ENCODE results near the gene RAD51B. TPM values are rescaled to one million over a fixed set of nuclear protein-coding genes. Genes with fewer than 3 reads are reported as not detected.

Gene RAD51B
- total and polyA plus RNA-seq, 9 of the 15 experiments (the other 6 are each of a cell fraction or from before 2014, with no cell fraction given), result 8.5 to 17.3 (median 11.3) TPM

DNA sequence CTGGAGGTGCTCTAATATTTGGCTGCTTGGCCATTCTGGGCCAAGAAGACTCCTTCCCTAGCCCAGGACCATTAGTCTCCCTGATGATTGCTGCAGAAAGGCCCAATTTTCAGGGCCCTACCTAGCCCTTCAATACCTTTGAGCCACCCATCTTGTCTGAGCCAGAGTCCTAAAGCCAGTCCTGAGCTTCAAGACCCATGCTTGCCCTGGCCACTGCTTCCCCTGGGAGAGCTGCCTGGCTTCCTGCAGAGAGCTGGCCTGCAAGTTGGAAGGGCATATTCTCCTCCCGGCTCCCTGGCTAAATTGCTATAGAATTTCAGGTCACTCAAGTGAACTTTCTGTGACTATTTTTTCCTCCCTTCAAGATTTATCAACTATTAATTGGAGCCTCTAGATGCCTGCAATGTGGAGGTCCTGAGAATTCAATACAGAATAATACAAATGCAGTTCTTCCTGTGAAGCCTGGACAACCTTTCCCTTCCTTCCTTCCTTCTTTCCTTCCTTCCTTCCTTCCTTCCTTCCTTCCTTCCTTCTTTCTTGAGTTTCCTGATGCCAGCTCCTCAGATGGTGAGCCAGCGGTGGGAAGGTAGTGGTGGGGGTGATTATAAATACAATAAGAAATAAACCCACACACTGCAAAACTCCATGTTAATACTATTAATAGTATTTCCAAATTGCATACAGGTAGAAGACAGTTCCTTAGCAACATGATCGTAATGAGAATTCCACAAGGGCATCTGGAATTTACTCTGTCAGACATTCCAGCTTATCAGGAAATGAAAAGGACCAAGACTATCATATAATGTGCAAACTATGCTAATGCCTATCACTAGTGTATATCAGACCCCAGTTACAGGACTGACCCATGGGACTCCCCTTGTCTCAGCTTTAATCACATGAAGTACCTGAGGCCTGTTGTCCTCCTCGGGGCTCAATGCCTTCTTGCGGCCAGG is 865.2 kb downstream of the RAD51B start:
- FAIRE-seq (no peak), ATAC-seq (no peak), DNase-seq (ENCODE audit: extremely low read depth in 1 of 4, low spot score in 3 of 4) (no peak)
- Histone ChIP-seq H3K4me1 (replicated peaks in 1 of 2; ENCODE audit: control insufficient read depth in 2 of 2, insufficient read depth in 2 of 2, low read length in 2 of 2) (peaks cover 0 to 15% of the 10 kb centered on the region in 2 experiments; a peak in 3 of 5 replicates), H3K9me1 (ENCODE audit: control insufficient read depth, insufficient read depth, low read length) (no peaks in the 10 kb centered on the region), H3K4me2 (ENCODE audit: insufficient read depth, low read length) (no peak overlapping the region), H3K79me2 (ENCODE audit: control insufficient read depth, insufficient read depth, low read length) (no peaks in the 10 kb centered on the region), H3K9me3 (replicated peaks; ENCODE audit: control insufficient read depth, insufficient read depth, low read depth, low read length) (no peaks in the 10 kb centered on the region), H3K9ac (ENCODE audit: insufficient read depth in 1 of 2, low read depth in 2 of 2, low read length in 2 of 2) (no peak overlapping the region), H3K4me3 (no peak overlapping the region), H3K27me3 (ENCODE audit: control insufficient read depth in 2 of 2, insufficient read depth in 2 of 2, low read length in 2 of 2) (peaks cover 0 to 7% of the 10 kb centered on the region in 2 experiments; a peak in 1 of 5 replicates), H3K27ac (ENCODE audit: extremely low read depth, low read depth, low read length) (no peak overlapping the region), H2AFZ (ENCODE audit: low read depth, low read length) (no peak overlapping the region), H3K36me3 (ENCODE audit: control insufficient read depth, insufficient read depth, low read length) (no peaks in the 10 kb centered on the region), H4K20me1 (replicated peaks; ENCODE audit: control insufficient read depth, insufficient read depth, low read length) (no peaks in the 10 kb centered on the region)
- ChIA-PET CTCF (ENCODE audit: low intra/inter-chr PET ratio) (no interaction called here), POLR2A (no interaction called here)
- in situ Hi-C loops (cut with MboI) (no loop called here), intact Hi-C loops (cut with micrococcal nuclease) (no loop called here)
- TF ChIP-seq ZNF644 (tag; IDR thresholded peaks at IDR 0.05; ENCODE audit: low read depth), result no peak
- TF ChIP-seq, protein P1, sequence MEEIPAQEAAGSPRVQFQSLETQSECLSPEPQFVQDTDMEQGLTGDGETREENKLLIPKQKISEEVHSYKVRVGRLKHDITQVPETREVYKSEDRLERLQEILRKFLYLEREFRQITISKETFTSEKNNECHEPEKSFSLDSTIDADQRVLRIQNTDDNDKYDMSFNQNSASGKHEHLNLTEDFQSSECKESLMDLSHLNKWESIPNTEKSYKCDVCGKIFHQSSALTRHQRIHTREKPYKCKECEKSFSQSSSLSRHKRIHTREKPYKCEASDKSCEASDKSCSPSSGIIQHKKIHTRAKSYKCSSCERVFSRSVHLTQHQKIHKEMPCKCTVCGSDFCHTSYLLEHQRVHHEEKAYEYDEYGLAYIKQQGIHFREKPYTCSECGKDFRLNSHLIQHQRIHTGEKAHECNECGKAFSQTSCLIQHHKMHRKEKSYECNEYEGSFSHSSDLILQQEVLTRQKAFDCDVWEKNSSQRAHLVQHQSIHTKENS (CRISPR knock-in tag; IDR thresholded peaks at IDR 0.05), result no peak
- no peak for TF ChIP-seq CBX2 (IDR thresholded peaks at IDR 0.05; ENCODE audit: insufficient read depth, low read length, poor library complexity, severe bottlenecking)
- WGBS (ENCODE audit: insufficient coverage, low coverage, missing lambda C conversion rate), result 85% methylated on average over 4 of the region's 5 CpGs
- BruUV-seq (replicated peaks), result no TSS peak

Measured in K562 (cell line).